ENCODE measurements around the gene REV3L.
"Not testable (repeated sequence)": the region's sequence is repeated elsewhere in the genome, so short reads cannot be mapped to it uniquely, and the experiment has no call there.

The REV3L gene

DNA sequence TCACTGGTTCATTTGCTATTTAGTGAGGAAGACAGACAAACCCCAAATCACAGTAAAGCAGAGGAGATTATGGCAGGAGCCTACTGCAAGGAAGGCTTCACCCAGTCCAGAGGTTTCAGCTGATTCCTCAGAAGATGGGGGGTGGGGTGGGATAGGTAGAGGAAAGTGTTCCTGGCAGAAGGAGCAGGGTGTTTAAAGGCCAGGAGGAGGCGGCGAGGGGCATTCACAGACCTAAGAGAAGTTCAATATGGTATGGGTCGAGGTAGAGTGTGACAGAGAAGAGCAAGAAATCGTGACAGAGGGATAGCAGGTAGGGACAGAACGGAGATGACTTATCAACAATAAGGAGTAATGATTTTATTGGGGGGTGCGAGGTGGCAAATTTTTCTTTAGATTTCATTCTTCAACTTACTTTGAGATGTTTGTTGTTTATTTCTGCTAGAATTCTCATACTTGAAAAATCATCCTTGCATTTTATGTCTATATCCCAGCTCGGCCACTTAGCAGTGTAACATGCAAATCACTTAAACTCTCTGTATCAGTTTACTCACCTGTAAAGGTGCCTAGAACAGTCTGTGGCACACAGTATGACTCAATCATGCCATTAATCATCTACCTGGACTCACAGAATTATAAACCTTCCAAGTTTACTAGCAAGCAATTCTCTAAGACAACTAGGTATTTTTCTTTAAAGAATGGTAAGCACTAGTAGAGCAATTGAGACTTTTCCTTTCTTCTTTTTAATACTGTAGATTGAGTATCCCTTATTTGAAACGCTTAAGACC lies 176.7 kb downstream of the REV3L start:
- Histone ChIP-seq H3K4me3 (ENCODE audit: low read depth, low read length) (no peak overlapping the region), H3K27me3 (ENCODE audit: control insufficient read depth, insufficient read depth, low read length) (no peaks in the 10 kb centered on the region), H3K4me1 (ENCODE audit: control insufficient read depth, insufficient read depth, low read length) (no peaks in the 10 kb centered on the region), H3K9me3 (ENCODE audit: control insufficient read depth, insufficient read depth, low read length) (no peaks in the 10 kb centered on the region), H3K36me3 (ENCODE audit: control insufficient read depth, insufficient read depth, low read length) (no peaks in the 10 kb centered on the region), H3K9ac (ENCODE audit: low read depth, low read length) (no peak overlapping the region)

DNA sequence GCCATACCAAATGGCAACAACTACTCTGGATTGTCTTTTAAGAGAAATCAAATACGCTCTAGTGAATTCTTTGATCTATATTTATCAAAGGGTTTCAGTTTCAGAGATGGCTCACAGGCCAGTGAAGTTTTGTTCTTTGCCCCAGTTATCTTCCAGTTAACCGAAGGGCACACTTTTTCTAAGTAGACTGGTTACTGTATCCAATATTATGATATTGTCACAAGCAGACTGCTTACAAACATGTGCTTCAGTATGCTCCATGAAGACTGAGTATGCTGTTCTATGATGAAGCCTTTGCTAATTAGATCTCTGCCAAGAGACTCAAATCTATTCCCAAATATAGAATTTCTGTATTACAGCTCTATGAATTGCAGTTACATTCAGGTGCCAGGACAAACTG lies 181.1 kb downstream of the REV3L start:
- no peaks in the 10 kb centered on the region for H3K36me3 ChIP-seq (ENCODE audit: control insufficient read depth, insufficient read depth, low read length)
- H3K9me3 ChIP-seq (ENCODE audit: control insufficient read depth, insufficient read depth, low read length): no peaks in the 10 kb centered on the region
- no peak overlapping the region for H3K9ac ChIP-seq (ENCODE audit: low read depth, low read length)
- no peak overlapping the region for H3K4me3 ChIP-seq (ENCODE audit: low read depth, low read length)
- H3K27me3 ChIP-seq (ENCODE audit: control insufficient read depth, insufficient read depth, low read length): no peaks in the 10 kb centered on the region
- H3K4me1 ChIP-seq (ENCODE audit: control insufficient read depth, insufficient read depth, low read length): no peaks in the 10 kb centered on the region

DNA sequence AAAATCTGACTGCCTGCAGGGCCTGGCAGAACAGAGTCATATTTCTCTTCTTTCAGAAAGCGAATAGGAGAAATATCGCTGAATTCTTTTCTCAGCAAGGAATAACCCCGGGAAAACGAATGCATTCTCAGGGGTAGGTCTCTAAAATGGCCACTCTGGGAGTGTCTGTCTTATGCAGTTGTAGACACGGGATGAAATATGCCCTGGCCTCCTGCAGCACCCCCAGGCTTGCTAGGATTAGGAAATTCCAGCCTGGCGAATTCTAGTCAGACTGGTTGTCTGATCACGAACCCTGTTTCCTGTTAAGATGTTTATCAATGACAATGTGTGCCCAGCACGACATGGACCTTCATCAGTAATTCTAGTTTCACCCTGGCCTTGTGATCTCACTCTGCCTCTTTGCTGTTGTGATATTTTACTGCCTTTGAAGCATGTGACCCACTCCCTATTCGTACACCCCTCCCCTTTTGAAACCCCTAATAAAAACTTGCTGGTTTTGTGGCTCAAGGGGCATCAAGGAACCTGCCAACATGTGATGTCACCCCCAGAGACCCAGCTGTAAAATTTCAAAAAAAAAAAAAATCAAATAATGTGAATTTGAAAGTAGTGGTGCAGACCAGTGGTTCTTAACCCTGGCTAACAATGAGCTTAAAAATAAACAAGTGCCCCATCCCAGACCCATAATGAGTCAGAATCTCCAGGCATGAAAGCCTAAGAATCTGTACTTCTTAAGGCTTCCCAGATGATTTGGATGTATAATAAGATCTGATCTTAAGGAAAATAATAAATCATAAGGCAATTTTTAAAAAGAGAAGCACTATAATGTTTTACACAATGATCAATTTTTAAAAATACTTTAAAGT lies 181.8 kb downstream of the REV3L start:
- not testable (repeated sequence) for H3K9ac ChIP-seq (ENCODE audit: low read depth, low read length); H3K9me3 ChIP-seq (ENCODE audit: control insufficient read depth, insufficient read depth, low read length); H3K36me3 ChIP-seq (ENCODE audit: control insufficient read depth, insufficient read depth, low read length); H3K27me3 ChIP-seq (ENCODE audit: control insufficient read depth, insufficient read depth, low read length); H3K4me3 ChIP-seq (ENCODE audit: low read depth, low read length); H3K4me1 ChIP-seq (ENCODE audit: control insufficient read depth, insufficient read depth, low read length)

DNA sequence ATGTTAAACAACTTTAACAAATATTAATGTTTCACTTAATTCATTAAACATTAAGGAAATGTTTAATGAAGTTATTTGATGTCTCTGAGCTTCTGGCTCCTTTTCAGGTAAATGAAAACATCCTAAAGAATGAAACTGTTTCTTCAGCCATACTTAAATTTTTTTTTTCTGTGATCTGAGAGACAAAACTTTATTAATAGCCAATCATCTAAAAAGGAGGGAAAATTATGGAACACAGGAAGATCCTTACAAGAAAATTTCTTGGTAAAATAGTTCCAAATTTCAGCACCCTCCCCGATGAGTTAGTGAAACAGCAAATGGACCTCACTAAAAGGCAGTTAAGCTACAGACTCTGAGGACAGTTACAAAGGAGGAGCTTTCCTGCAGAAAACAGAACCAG lies 185.2 kb downstream of the REV3L start:
- H3K4me3 ChIP-seq (ENCODE audit: low read depth, low read length): no peak overlapping the region
- H3K36me3 ChIP-seq (ENCODE audit: control insufficient read depth, insufficient read depth, low read length): no peaks in the 10 kb centered on the region
- H3K27me3 ChIP-seq (ENCODE audit: control insufficient read depth, insufficient read depth, low read length): no peaks in the 10 kb centered on the region
- no peak overlapping the region for H3K9ac ChIP-seq (ENCODE audit: low read depth, low read length)
- H3K9me3 ChIP-seq (ENCODE audit: control insufficient read depth, insufficient read depth, low read length): no peaks in the 10 kb centered on the region
- no peaks in the 10 kb centered on the region for H3K4me1 ChIP-seq (ENCODE audit: control insufficient read depth, insufficient read depth, low read length)

DNA sequence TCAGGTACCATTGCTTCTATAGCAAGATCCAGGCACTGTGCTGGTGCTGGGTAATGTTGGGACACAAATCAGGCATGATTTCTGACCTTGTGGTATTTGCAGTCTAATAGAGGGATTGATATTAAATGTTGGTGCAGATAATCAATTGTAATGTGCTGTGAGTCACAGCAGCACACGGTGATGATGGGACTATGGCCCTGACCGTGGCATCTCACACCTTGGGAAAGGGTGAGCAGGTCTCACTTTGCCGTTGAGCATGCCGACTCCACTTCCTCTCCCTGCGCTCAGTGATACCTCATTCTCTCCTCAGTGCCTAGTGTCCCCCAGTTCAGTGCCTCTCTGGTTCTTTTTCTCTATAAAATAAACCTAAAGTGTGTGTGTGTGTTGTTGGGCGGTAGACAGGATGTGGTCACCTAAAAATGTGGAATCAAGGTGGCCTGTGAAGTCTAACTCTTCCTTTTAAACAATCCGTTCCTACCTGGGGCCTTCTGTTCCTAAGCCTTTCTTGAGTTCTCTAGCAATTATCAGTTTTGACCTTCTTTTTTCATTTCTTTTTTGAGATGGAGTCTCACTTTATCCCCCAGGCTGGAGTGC lies 188.5 kb downstream of the REV3L start:
- no peak overlapping the region for H3K4me3 ChIP-seq (ENCODE audit: low read depth, low read length)
- H3K4me1 ChIP-seq (ENCODE audit: control insufficient read depth, insufficient read depth, low read length): no peaks in the 10 kb centered on the region
- no peaks in the 10 kb centered on the region for H3K27me3 ChIP-seq (ENCODE audit: control insufficient read depth, insufficient read depth, low read length)
- no peak overlapping the region for H3K9ac ChIP-seq (ENCODE audit: low read depth, low read length)
- H3K9me3 ChIP-seq (ENCODE audit: control insufficient read depth, insufficient read depth, low read length): no peaks in the 10 kb centered on the region
- no peaks in the 10 kb centered on the region for H3K36me3 ChIP-seq (ENCODE audit: control insufficient read depth, insufficient read depth, low read length)

DNA sequence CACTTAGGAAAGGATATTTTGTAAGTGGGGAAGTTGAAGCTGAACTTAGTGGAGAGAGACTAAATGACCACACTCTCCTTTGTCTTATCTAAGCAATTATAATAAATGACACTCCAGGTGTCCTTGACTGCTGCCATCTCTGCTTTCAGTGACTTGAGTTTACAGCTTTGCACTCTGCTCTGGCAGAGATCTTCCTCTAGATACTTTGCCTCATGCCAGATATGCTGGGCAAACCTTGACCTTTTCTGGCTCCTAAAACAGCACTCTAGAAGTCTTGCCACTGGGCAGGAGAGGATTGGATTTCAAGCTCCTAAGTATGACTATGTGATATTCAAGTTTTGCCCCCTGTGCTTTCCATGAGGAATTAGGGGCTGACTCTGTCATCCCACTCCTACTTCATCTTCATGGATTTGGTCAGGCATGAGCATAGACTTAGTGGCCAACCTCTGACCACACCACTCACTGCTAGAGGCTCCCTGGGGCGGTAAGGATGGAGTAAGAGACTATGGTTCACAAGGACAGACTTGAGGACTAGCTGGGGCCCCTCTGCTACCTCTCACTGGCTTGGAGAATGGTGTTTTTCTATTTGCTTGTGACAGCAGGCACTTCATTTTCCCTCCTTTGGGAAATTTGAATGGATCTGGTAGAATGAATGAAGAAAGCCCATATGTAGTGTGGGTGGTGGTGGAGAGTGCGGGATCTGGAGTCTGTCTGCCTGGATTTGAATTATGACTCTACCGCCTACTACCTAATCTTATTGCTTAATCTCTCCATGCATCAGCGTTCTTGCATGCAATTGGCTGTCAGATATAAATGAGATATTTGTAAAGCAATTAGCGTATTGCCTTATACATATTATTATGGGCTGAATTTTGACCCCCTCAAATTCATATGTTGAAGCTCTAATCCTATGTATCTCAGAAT lies 191.4 kb downstream of the REV3L start:
- no peak overlapping the region for H3K4me3 ChIP-seq (ENCODE audit: low read depth, low read length)
- no peaks in the 10 kb centered on the region for H3K4me1 ChIP-seq (ENCODE audit: control insufficient read depth, insufficient read depth, low read length)
- no peaks in the 10 kb centered on the region for H3K36me3 ChIP-seq (ENCODE audit: control insufficient read depth, insufficient read depth, low read length)
- H3K9ac ChIP-seq (ENCODE audit: low read depth, low read length): no peak overlapping the region
- H3K9me3 ChIP-seq (ENCODE audit: control insufficient read depth, insufficient read depth, low read length): no peaks in the 10 kb centered on the region
- no peaks in the 10 kb centered on the region for H3K27me3 ChIP-seq (ENCODE audit: control insufficient read depth, insufficient read depth, low read length)

DNA sequence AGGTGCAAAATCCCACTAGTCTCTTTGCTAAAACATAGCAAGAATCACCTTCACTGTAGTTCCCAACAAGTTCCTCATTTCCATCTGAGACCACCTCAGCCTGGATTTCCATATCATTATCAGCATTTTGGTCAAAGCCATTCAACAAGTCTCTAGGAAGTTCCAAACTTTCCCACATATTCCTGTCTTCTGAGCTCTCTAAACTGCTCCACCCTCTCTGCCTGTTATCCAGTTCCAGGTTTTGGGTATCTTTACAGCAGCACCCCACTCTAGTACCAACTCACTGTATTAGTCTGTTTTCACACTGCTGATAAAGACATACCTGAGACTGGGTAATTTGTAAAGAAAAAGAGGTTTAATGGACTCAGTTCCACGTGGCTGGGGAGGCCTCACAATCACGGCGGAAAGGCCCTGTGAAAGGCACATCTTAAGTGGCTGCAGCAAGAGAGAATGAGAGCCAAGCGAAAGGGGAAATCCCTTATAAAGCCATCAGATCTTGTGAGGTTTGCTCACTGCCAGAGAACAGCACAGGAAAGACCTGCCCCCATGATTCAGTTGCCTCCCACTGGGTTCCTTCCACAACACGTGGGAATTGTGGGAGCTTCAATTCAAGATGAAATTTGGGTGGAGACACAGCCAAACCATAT lies 192.2 kb downstream of the REV3L start:
- not testable (repeated sequence) for H3K27me3 ChIP-seq (ENCODE audit: control insufficient read depth, insufficient read depth, low read length); H3K4me1 ChIP-seq (ENCODE audit: control insufficient read depth, insufficient read depth, low read length); H3K9me3 ChIP-seq (ENCODE audit: control insufficient read depth, insufficient read depth, low read length); H3K9ac ChIP-seq (ENCODE audit: low read depth, low read length); H3K36me3 ChIP-seq (ENCODE audit: control insufficient read depth, insufficient read depth, low read length); H3K4me3 ChIP-seq (ENCODE audit: low read depth, low read length)

DNA sequence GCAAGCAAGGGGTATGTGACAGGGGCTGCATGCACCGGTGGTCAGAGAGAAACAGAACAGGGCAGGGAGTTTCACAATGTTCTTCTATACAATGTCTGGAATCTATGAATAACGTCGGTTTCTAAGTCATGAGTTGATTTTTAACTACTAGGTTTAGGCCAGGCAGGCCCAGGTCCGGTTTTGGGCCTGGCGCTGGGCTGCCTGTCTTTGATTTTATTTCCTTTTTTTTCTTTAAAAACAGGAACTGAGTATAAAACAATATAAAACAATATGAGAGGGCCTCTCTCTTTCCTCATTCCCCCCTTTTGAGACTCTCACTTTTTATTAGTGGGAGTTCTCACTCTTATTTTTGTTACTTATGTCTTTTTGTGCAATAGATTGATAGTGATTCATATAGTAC lies 198.7 kb downstream of the REV3L start:
- not testable (repeated sequence) for H3K9ac ChIP-seq (ENCODE audit: low read depth, low read length); H3K36me3 ChIP-seq (ENCODE audit: control insufficient read depth, insufficient read depth, low read length); H3K4me1 ChIP-seq (ENCODE audit: control insufficient read depth, insufficient read depth, low read length)

DNA sequence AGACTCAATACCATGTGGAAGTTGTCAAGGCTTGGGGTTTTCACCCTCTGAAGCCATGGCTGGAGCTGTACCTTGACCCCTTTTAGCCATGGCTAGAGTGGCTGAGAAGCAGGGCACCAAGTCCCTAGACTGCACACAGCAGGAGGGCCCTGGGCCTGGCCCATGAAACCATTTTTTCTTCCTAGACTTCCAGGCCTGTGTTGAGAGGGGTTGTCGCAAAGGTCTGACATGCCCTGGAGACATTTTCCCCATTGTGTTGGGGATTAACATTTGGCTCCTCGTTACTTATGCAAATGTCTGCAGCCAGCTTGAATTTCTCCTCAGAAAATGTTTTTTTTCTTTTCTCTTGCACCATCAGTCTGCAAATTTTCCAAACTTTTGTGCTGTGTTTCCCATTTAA lies 199.3 kb downstream of the REV3L start:
- H3K4me1 ChIP-seq (ENCODE audit: control insufficient read depth, insufficient read depth, low read length): no peaks in the 10 kb centered on the region
- H3K9me3 ChIP-seq (ENCODE audit: control insufficient read depth, insufficient read depth, low read length): no peaks in the 10 kb centered on the region
- no peak overlapping the region for H3K9ac ChIP-seq (ENCODE audit: low read depth, low read length)
- peaks cover 3% of the 10 kb centered on the region for H3K36me3 ChIP-seq (ENCODE audit: control insufficient read depth, insufficient read depth, low read length)
- H3K27me3 ChIP-seq (ENCODE audit: control insufficient read depth, insufficient read depth, low read length): no peaks in the 10 kb centered on the region
- no peak overlapping the region for H3K4me3 ChIP-seq (ENCODE audit: low read depth, low read length)

More for the DNA sequence above, 198.7 kb downstream of the REV3L start:
- not testable (repeated sequence) for H3K9me3 ChIP-seq (ENCODE audit: control insufficient read depth, insufficient read depth, low read length); H3K27me3 ChIP-seq (ENCODE audit: control insufficient read depth, insufficient read depth, low read length); H3K4me3 ChIP-seq (ENCODE audit: low read depth, low read length)

DNA sequence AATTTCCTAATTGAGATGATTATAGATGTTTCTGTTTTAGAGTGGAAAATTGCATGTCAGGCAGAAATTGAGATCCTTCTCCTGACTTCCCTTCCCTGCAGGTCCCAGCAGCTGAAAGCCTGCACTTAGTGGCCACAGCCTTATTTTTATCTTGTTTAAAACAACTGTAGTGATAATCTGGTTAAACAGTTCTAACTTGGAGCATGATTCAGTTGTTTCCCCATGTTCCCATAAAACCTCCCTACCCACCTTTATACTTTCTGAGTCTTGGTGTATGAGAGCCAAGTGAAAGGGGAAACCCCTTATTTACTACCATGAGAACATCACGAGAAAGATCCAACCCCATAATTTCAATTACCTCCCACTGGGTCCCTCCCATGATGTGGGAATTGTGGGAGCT lies 200.5 kb downstream of the REV3L start:
- Histone ChIP-seq H3K4me1 (ENCODE audit: control insufficient read depth, insufficient read depth, low read length) (no peaks in the 10 kb centered on the region), H3K36me3 (ENCODE audit: control insufficient read depth, insufficient read depth, low read length) (peaks cover 3% of the 10 kb centered on the region), H3K9me3 (ENCODE audit: control insufficient read depth, insufficient read depth, low read length) (no peaks in the 10 kb centered on the region), H3K27me3 (ENCODE audit: control insufficient read depth, insufficient read depth, low read length) (no peaks in the 10 kb centered on the region), H3K4me3 (ENCODE audit: low read depth, low read length) (no peak overlapping the region), H3K9ac (ENCODE audit: low read depth, low read length) (no peak overlapping the region)

DNA sequence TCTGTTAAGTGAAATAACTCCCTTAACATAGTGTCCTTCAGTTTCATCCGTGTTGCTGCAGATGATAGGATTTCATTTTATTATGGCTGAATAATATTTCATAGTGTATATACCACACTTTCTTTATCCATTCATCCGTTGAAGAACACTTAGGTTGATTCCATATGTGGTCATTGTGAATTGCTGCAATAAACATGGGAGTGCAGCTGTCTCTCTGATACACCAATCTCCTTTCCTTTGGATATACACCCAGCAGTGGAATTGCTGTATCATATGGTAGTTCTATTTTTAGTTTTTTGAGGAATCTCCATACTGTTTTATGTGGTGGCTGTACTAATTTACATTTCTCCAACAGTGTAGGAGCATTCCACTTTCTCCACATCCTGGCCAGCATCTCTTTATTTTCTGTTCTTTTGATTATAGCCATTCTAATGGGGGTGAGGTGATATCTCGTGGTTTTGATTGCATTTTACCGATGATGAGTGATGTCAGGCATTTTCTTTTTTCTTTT lies 202.5 kb downstream of the REV3L start:
- Histone ChIP-seq H3K4me1 (ENCODE audit: control insufficient read depth, insufficient read depth, low read length) (no peaks in the 10 kb centered on the region), H3K27me3 (ENCODE audit: control insufficient read depth, insufficient read depth, low read length) (no peaks in the 10 kb centered on the region), H3K36me3 (ENCODE audit: control insufficient read depth, insufficient read depth, low read length) (peaks cover 11% of the 10 kb centered on the region), H3K9ac (ENCODE audit: low read depth, low read length) (no peak overlapping the region), H3K4me3 (ENCODE audit: low read depth, low read length) (no peak overlapping the region), H3K9me3 (ENCODE audit: control insufficient read depth, insufficient read depth, low read length) (no peaks in the 10 kb centered on the region)

All from iPS-15b (cell line).